Activated naive CD8-positive, alpha-beta T cell (primary cell): ENCODE data around the gene TMEM184A.
"Not testable (repeated sequence)": the region's sequence is repeated elsewhere in the genome, so short reads cannot be mapped to it uniquely, and the experiment has no call there.

Experiments
- H3K27ac Mint-ChIP-seq: one replicate; pipeline ENCODE4 v1.8.0; 2021; ENCODE audit warnings: mixed read lengths
- H3K27me3 Mint-ChIP-seq: one replicate; pipeline ENCODE4 v1.8.0; 2021; ENCODE audit warnings: mixed read lengths
- H3K36me3 Mint-ChIP-seq: one replicate; pipeline ENCODE4 v1.8.0; 2021; ENCODE audit warnings: mixed read lengths
- H3K4me1 Mint-ChIP-seq: one replicate; pipeline ENCODE4 v1.8.0; 2021; ENCODE audit warnings: low read depth, mixed read lengths
- H3K4me3 Mint-ChIP-seq: one replicate; pipeline ENCODE4 v1.8.0; 2021; ENCODE audit warnings: mild to moderate bottlenecking, mixed read lengths
- H3K9me3 Mint-ChIP-seq: one replicate; pipeline ENCODE4 v1.8.0; 2021; ENCODE audit warnings: low read depth, mixed read lengths

The TMEM184A gene

GRCh38 chr7:1523208-1523607 lies 32.8 kb downstream of the TMEM184A start:
- Mint-ChIP-seq H3K9me3 (peaks cover 4% of the 10 kb centered on the region), H3K4me3 (no peak overlapping the region), H3K27me3 (peaks cover 2% of the 10 kb centered on the region), H3K36me3 (peaks cover 4% of the 10 kb centered on the region), H3K27ac (no peak overlapping the region), H3K4me1 (peaks cover 4% of the 10 kb centered on the region)

- Mint-ChIP-seq H3K9me3 (peaks cover 4% of the 10 kb centered on the region), H3K4me3 (no peak overlapping the region), H3K36me3 (peaks cover 4% of the 10 kb centered on the region), H3K27ac (no peak overlapping the region), H3K4me1 (peaks cover 4% of the 10 kb centered on the region), H3K27me3 (no peaks in the 10 kb centered on the region)
Measured at GRCh38 chr7:1521456-1521855, 34.5 kb downstream of the TMEM184A start.

- Mint-ChIP-seq H3K36me3 (peaks cover 4% of the 10 kb centered on the region), H3K4me1 (peaks cover 4% of the 10 kb centered on the region), H3K27ac (no peak overlapping the region), H3K4me3 (no peak overlapping the region), H3K9me3 (peaks cover 4% of the 10 kb centered on the region), H3K27me3 (no peaks in the 10 kb centered on the region)
Measured at GRCh38 chr7:1520539-1521234, 35.3 kb downstream of the TMEM184A start.

- not testable (repeated sequence) for H3K9me3 Mint-ChIP-seq, H3K4me3 Mint-ChIP-seq, H3K27me3 Mint-ChIP-seq, H3K27ac Mint-ChIP-seq, H3K36me3 Mint-ChIP-seq, H3K4me1 Mint-ChIP-seq
Measured at GRCh38 chr7:1519322-1519922, 36.6 kb downstream of the TMEM184A start.

GRCh38 chr7:1516586-1517251 lies 39.3 kb downstream of the TMEM184A start:
- Mint-ChIP-seq H3K4me3 (no peak overlapping the region), H3K36me3 (peaks cover 4% of the 10 kb centered on the region), H3K27ac (no peak overlapping the region), H3K4me1 (peaks cover 19% of the 10 kb centered on the region), H3K27me3 (no peaks in the 10 kb centered on the region), H3K9me3 (peaks cover 4% of the 10 kb centered on the region)

- H3K9me3 Mint-ChIP-seq, H3K27ac Mint-ChIP-seq, H3K4me3 Mint-ChIP-seq, H3K27me3 Mint-ChIP-seq, H3K36me3 Mint-ChIP-seq: not testable (repeated sequence)
- peaks cover 23% of the 10 kb centered on the region for H3K4me1 Mint-ChIP-seq
Measured at GRCh38 chr7:1515509-1515967, 40.5 kb downstream of the TMEM184A start.

GRCh38 chr7:1514995-1515401 lies 41.0 kb downstream of the TMEM184A start:
- Mint-ChIP-seq H3K4me3 (no peak overlapping the region), H3K36me3 (peaks cover 4% of the 10 kb centered on the region), H3K27ac (no peak overlapping the region), H3K27me3 (no peaks in the 10 kb centered on the region), H3K4me1 (peaks cover 25% of the 10 kb centered on the region), H3K9me3 (peaks cover 4% of the 10 kb centered on the region)

- Mint-ChIP-seq H3K27me3 (no peaks in the 10 kb centered on the region), H3K9me3 (peaks cover 4% of the 10 kb centered on the region), H3K4me1 (peaks cover 25% of the 10 kb centered on the region), H3K36me3 (peaks cover 4% of the 10 kb centered on the region), H3K4me3 (no peak overlapping the region), H3K27ac (no peak overlapping the region)
Measured at GRCh38 chr7:1514407-1514806, 41.6 kb downstream of the TMEM184A start.

- Mint-ChIP-seq H3K27me3 (no peaks in the 10 kb centered on the region), H3K4me1 (peaks cover 28% of the 10 kb centered on the region), H3K27ac (peak overlapping the region; percentile 34), H3K4me3 (peak overlapping the region; percentile 27), H3K36me3 (no peaks in the 10 kb centered on the region), H3K9me3 (no peaks in the 10 kb centered on the region)
Measured at GRCh38 chr7:1513657-1514095, 42.3 kb downstream of the TMEM184A start.

GRCh38 chr7:1512781-1513656 lies 43.0 kb downstream of the TMEM184A start:
- Mint-ChIP-seq H3K9me3 (no peaks in the 10 kb centered on the region), H3K27ac (peak overlapping the region; percentile 28), H3K36me3 (no peaks in the 10 kb centered on the region), H3K4me1 (peaks cover 34% of the 10 kb centered on the region), H3K4me3 (peak overlapping the region; percentile 27), H3K27me3 (no peaks in the 10 kb centered on the region)

- Mint-ChIP-seq H3K4me3 (no peak overlapping the region), H3K4me1 (peaks cover 42% of the 10 kb centered on the region), H3K9me3 (no peaks in the 10 kb centered on the region), H3K27ac (no peak overlapping the region), H3K27me3 (no peaks in the 10 kb centered on the region), H3K36me3 (no peaks in the 10 kb centered on the region)
Measured at GRCh38 chr7:1511444-1512422, 44.3 kb downstream of the TMEM184A start.

- no peaks in the 10 kb centered on the region for H3K9me3 Mint-ChIP-seq
- no peaks in the 10 kb centered on the region for H3K36me3 Mint-ChIP-seq
- H3K27ac Mint-ChIP-seq = peak overlapping the region; percentile 68
- H3K27me3 Mint-ChIP-seq = no peaks in the 10 kb centered on the region
- peaks cover 44% of the 10 kb centered on the region for H3K4me1 Mint-ChIP-seq
- H3K4me3 Mint-ChIP-seq = no peak overlapping the region
Measured at GRCh38 chr7:1510780-1511154, 45.2 kb downstream of the TMEM184A start.

GRCh38 chr7:1509226-1509625 lies 46.8 kb downstream of the TMEM184A start:
- Mint-ChIP-seq H3K9me3 (no peaks in the 10 kb centered on the region), H3K36me3 (no peaks in the 10 kb centered on the region), H3K4me3 (peak overlapping the region; percentile 46), H3K27me3 (no peaks in the 10 kb centered on the region), H3K4me1 (peaks cover 50% of the 10 kb centered on the region), H3K27ac (peak overlapping the region; percentile 41)

- H3K4me1 Mint-ChIP-seq = peaks cover 48% of the 10 kb centered on the region
- no peaks in the 10 kb centered on the region for H3K27me3 Mint-ChIP-seq
- peak overlapping the region; percentile 68 for H3K27ac Mint-ChIP-seq
- H3K9me3 Mint-ChIP-seq = no peaks in the 10 kb centered on the region
- H3K4me3 Mint-ChIP-seq = peak overlapping the region; percentile 60
- no peaks in the 10 kb centered on the region for H3K36me3 Mint-ChIP-seq
Measured at GRCh38 chr7:1508277-1508758, 47.7 kb downstream of the TMEM184A start.
